Suprapubic skin (tissue), 4 donors: ENCODE data around the gene MOAP1. TPM values are rescaled to one million over a fixed set of nuclear protein-coding genes. Genes with fewer than 3 reads are reported as not detected.
"Not testable (repeated sequence)": the region's sequence is repeated elsewhere in the genome, so short reads cannot be mapped to it uniquely, and the experiment has no call there.

Source experiments
- DNase-seq, 2 donors: peaks; one replicate each; pipeline ENCODE4 v3.0.0-alpha.2; 2019; ENCODE audit warnings: low spot score in 2 of 2
- H3K27ac ChIP-seq: fragments of 200-600 bp; sonication (generic); one replicate; pipeline ENCODE4 v1.5.1; 2019
- H3K27me3 ChIP-seq: fragments of 200-600 bp; sonication (generic); one replicate; pipeline ENCODE4 v1.5.1; 2019
- H3K36me3 ChIP-seq: fragments of 200-600 bp; sonication (generic); one replicate; pipeline ENCODE4 v1.5.1; 2019
- H3K4me1 ChIP-seq: fragments of 200-600 bp; sonication (generic); one replicate; pipeline ENCODE4 v1.5.1; 2019
- H3K4me3 ChIP-seq: fragments of 200-600 bp; sonication (generic); one replicate; pipeline ENCODE4 v1.5.1; 2019; ENCODE audit warnings: mild to moderate bottlenecking
- H3K9me3 ChIP-seq: fragments of 200-600 bp; sonication (generic); one replicate; pipeline ENCODE4 v1.5.1; 2019
- CTCF ChIP-seq, 2 donors: fragments of 200-600 bp in 1 of 2; fragments of 450-650 bp in 1 of 2; sonication (generic) in 1 of 2; IDR thresholded peaks; one replicate each; pipeline ENCODE4 v1.5.1; 2016 to 2019; ENCODE audit warnings: antibody characterized with exemption in 2 of 2, mild to moderate bottlenecking in 1 of 2, moderate library complexity in 1 of 2
- EP300 ChIP-seq: sonication (generic); formaldehyde crosslinking; IDR thresholded peaks from one replicate; pipeline ENCODE4 v1.6.1; 2017; ENCODE audit warnings: antibody characterized with exemption
- POLR2A ChIP-seq, 2 donors: fragments of 450-650 bp; IDR thresholded peaks; one replicate each; pipeline ENCODE4 v1.6.1; 2017; ENCODE audit warnings: antibody characterized with exemption in 2 of 2, mild to moderate bottlenecking in 2 of 2, moderate library complexity in 2 of 2
- POLR2AphosphoS5 ChIP-seq, 3 donors: sonication (generic); formaldehyde crosslinking; IDR thresholded peaks; one replicate each; pipeline ENCODE4 v1.6.1; 2017; ENCODE audit warnings: antibody characterized with exemption in 3 of 3
- WGBS: methylation state at CpG from one replicate; pipeline ENCODE4 v1.1.5; 2018; 5-methylcytosine and 5-hydroxymethylcytosine counted together
- total RNA-seq, 4 donors: library from RNA; depleted of rRNA; stranded (reverse); fragments of >200 nt; gene quantifications; one replicate each; pipeline ENCODE4 v1.1.0, GENCODE V29; 2016

MOAP1 gene
- total RNA-seq, 4 donors from 2014 or later: 18.2 to 33.9 (median 24.1) TPM

GRCh38 chr14:93165271-93166265 lies 19.1 kb downstream of the MOAP1 start:
- H3K27ac ChIP-seq, H3K27me3 ChIP-seq, H3K4me3 ChIP-seq, H3K9me3 ChIP-seq, H3K36me3 ChIP-seq, H3K4me1 ChIP-seq: not testable (repeated sequence)
- 85% methylated on average over 26 of the region's 26 CpGs for WGBS
- DNase-seq: peak in 1 of 2 donors; percentile 16

DNA sequence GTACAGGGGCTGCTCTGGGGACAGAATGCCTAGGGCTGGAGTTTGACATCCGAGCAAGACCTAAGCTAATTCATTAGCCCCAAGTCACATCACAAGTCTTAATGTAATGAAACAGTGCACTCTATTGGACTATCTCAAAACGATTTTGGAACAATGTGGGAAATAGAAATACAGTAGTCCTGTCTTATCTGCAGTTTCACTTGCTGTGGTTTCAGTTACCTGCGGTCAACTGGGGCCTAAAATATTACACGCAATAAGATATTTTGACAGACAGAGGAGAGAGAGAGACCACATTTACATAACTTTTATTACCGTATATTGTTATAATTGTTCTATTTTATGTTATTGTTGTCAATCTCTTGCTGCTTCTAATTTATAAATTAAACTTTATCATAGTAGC lies 21.1 kb downstream of the MOAP1 start:
- Histone ChIP-seq H3K4me1 (no peaks in the 10 kb centered on the region), H3K9me3 (no peaks in the 10 kb centered on the region), H3K27ac (no peak overlapping the region), H3K27me3 (no peaks in the 10 kb centered on the region), H3K36me3 (no peaks in the 10 kb centered on the region), H3K4me3 (no peak overlapping the region)
- no peak for DNase-seq
- 81% methylated on average over 5 of the region's 5 CpGs for WGBS
- no peak for TF ChIP-seq EP300
- TF ChIP-seq POLR2AphosphoS5 (IDR thresholded peaks at IDR 0.05): no peak
- no peak for TF ChIP-seq CTCF (IDR thresholded peaks at IDR 0.05)
- no peak for TF ChIP-seq POLR2A (IDR thresholded peaks at IDR 0.05)

- no peak overlapping the region for H3K27ac ChIP-seq
- no peaks in the 10 kb centered on the region for H3K9me3 ChIP-seq
- no peak for DNase-seq
- no peaks in the 10 kb centered on the region for H3K4me1 ChIP-seq
- no peak overlapping the region for H3K4me3 ChIP-seq
- 61% methylated on average over 4 of the region's 4 CpGs for WGBS
- H3K36me3 ChIP-seq: no peaks in the 10 kb centered on the region
- no peaks in the 10 kb centered on the region for H3K27me3 ChIP-seq
- TF ChIP-seq EP300 (no peak), POLR2A (IDR thresholded peaks at IDR 0.05) (no peak), CTCF (IDR thresholded peaks at IDR 0.05) (no peak), POLR2AphosphoS5 (IDR thresholded peaks at IDR 0.05) (no peak)
Observed at GRCh38 chr14:93161411-93161940, 23.2 kb downstream of the MOAP1 start.

- Histone ChIP-seq H3K4me3 (no peak overlapping the region), H3K27me3 (no peaks in the 10 kb centered on the region), H3K4me1 (no peaks in the 10 kb centered on the region), H3K27ac (no peak overlapping the region), H3K9me3 (no peaks in the 10 kb centered on the region), H3K36me3 (no peaks in the 10 kb centered on the region)
- TF ChIP-seq CTCF (IDR thresholded peaks at IDR 0.05) (no peak), POLR2AphosphoS5 (IDR thresholded peaks at IDR 0.05) (no peak), EP300 (no peak), POLR2A (IDR thresholded peaks at IDR 0.05) (no peak)
- WGBS: 36% methylated on average over 4 of the region's 4 CpGs
- DNase-seq: no peak
Observed at GRCh38 chr14:93160353-93160801, 24.3 kb downstream of the MOAP1 start.

DNA sequence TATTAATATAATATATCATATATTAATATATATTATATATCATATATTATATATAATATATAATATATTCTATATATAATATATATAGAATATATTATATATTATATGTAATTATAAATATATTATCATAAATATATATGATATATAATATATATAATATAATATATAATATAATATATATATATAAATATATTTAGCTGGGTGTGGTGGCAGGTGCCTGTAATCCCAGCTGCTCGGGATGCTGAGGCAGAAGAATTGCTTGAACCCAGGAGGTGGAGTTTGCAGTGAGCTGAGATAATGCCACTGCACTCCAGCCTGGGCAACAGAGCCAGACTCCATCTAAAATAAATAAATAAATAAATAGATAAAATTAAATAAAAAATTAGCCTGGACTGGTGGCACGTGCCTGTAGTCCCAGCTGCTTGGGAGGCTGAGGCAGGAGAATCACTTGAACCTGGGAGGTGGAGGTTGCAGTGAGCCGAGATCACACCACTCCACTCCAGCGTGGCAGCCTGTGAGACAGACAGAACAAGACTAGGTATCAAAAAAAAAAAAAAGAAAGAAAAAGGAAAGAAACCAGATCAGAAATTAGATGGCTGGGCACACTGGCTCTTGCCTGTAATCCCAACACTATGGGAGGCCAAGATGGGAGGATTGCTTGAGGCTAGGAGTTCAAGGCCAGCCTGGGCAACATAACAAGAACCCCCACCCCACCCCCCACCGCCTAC lies 24.9 kb downstream of the MOAP1 start:
- not testable (repeated sequence) for DNase-seq, H3K36me3 ChIP-seq, H3K4me1 ChIP-seq, H3K9me3 ChIP-seq, H3K27ac ChIP-seq, H3K4me3 ChIP-seq, H3K27me3 ChIP-seq
- 58% methylated on average over 5 of the region's 5 CpGs for WGBS

- H3K4me3 ChIP-seq, DNase-seq: not testable (repeated sequence)
- 86% methylated on average over 7 of the region's 7 CpGs for WGBS
Observed at GRCh38 chr14:93158349-93158748, 26.3 kb downstream of the MOAP1 start.

More at GRCh38 chr14:93158349-93158748, 26.3 kb downstream of the MOAP1 start:
- not testable (repeated sequence) for H3K4me1 ChIP-seq, H3K36me3 ChIP-seq, H3K27ac ChIP-seq, H3K9me3 ChIP-seq, H3K27me3 ChIP-seq
